ENCODE data around the gene GPI. TPM values are rescaled to one million over a fixed set of nuclear protein-coding genes. Genes with fewer than 3 reads are reported as not detected.
"Not testable (repeated sequence)": the region's sequence is repeated elsewhere in the genome, so short reads cannot be mapped to it uniquely, and the experiment has no call there.

The GPI gene
- total RNA-seq, 1 experiment from 2014 or later, result 201 TPM

- ChIA-PET POLR2A (interaction anchor here (1.1 kb wide), 1 partner anchor 21 kb away, joined by 3 read pairs; no protein-coding TSS in a partner anchor), CTCF (interaction anchor here (1.4 to 1.9 kb wide), 2 partner anchors 43 to 49 kb away, joined by 4 to 5 read pairs; no protein-coding TSS in a partner anchor)
- no peak overlapping the region for H3K4me3 Mint-ChIP-seq (ENCODE audit: unreplicated experiment)
- H3K27ac Mint-ChIP-seq (ENCODE audit: low read depth, unreplicated experiment), result no peak overlapping the region
- TF ChIP-seq CTCF (IDR thresholded peaks at IDR 0.05; ENCODE audit: unreplicated experiment), result no peak
- H3K9me3 Mint-ChIP-seq (ENCODE audit: unreplicated experiment), result no peaks in the 10 kb centered on the region
- no peaks in the 10 kb centered on the region for H3K4me1 Mint-ChIP-seq (ENCODE audit: insufficient read depth, unreplicated experiment)
- H3K36me3 Mint-ChIP-seq (ENCODE audit: insufficient read depth, unreplicated experiment), result peaks cover 78% of the 10 kb centered on the region
- DNase-seq (ENCODE audit: unreplicated experiment), result no peak
- intact Hi-C loops (cut with micrococcal nuclease), result no loop called here
- no peaks in the 10 kb centered on the region for H3K27me3 Mint-ChIP-seq (ENCODE audit: insufficient read depth, unreplicated experiment)
- BruUV-seq (replicated peaks), result no TSS peak
Measured at GRCh38 chr19:34386645-34387445, 21.8 kb downstream of the GPI start.

- no peak for DNase-seq (ENCODE audit: unreplicated experiment)
- intact Hi-C loops (cut with micrococcal nuclease), result no loop called here
- Mint-ChIP-seq H3K9me3 (ENCODE audit: unreplicated experiment) (no peaks in the 10 kb centered on the region), H3K4me1 (ENCODE audit: insufficient read depth, unreplicated experiment) (no peaks in the 10 kb centered on the region), H3K27me3 (ENCODE audit: insufficient read depth, unreplicated experiment) (no peaks in the 10 kb centered on the region), H3K27ac (ENCODE audit: low read depth, unreplicated experiment) (no peak overlapping the region), H3K36me3 (ENCODE audit: insufficient read depth, unreplicated experiment) (peaks cover 72% of the 10 kb centered on the region), H3K4me3 (ENCODE audit: unreplicated experiment) (no peak overlapping the region)
- ChIA-PET CTCF (no interaction called here), POLR2A (no interaction called here)
- no peak for TF ChIP-seq CTCF (IDR thresholded peaks at IDR 0.05; ENCODE audit: unreplicated experiment)
- BruUV-seq (replicated peaks), result no TSS peak
Measured at GRCh38 chr19:34387446-34387810, 22.4 kb downstream of the GPI start.

GRCh38 chr19:34388745-34389144, 23.7 kb downstream of the GPI start:
- H3K9me3 Mint-ChIP-seq (ENCODE audit: unreplicated experiment); intact Hi-C loops (cut with micrococcal nuclease); BruUV-seq (replicated peaks); H3K4me1 Mint-ChIP-seq (ENCODE audit: insufficient read depth, unreplicated experiment); H3K4me3 Mint-ChIP-seq (ENCODE audit: unreplicated experiment); H3K27me3 Mint-ChIP-seq (ENCODE audit: insufficient read depth, unreplicated experiment); H3K27ac Mint-ChIP-seq (ENCODE audit: low read depth, unreplicated experiment); DNase-seq (ENCODE audit: unreplicated experiment): not testable (repeated sequence)
- POLR2A ChIA-PET, result interaction anchor here (0.7 kb wide), 1 partner anchor 899 kb away, joined by 4 read pairs; no protein-coding TSS in a partner anchor
- CTCF ChIA-PET, result interaction anchor here (0.7 kb wide), 1 partner anchor 748 kb away, joined by 3 read pairs; no protein-coding TSS in a partner anchor
- H3K36me3 Mint-ChIP-seq (ENCODE audit: insufficient read depth, unreplicated experiment), result peaks cover 61% of the 10 kb centered on the region

- intact Hi-C loops (cut with micrococcal nuclease), result no loop called here
- no peak overlapping the region for H3K27ac Mint-ChIP-seq (ENCODE audit: low read depth, unreplicated experiment)
- H3K36me3 Mint-ChIP-seq (ENCODE audit: insufficient read depth, unreplicated experiment), result peaks cover 49% of the 10 kb centered on the region
- no peak overlapping the region for H3K4me3 Mint-ChIP-seq (ENCODE audit: unreplicated experiment)
- no peaks in the 10 kb centered on the region for H3K4me1 Mint-ChIP-seq (ENCODE audit: insufficient read depth, unreplicated experiment)
- no peaks in the 10 kb centered on the region for H3K27me3 Mint-ChIP-seq (ENCODE audit: insufficient read depth, unreplicated experiment)
- H3K9me3 Mint-ChIP-seq (ENCODE audit: unreplicated experiment), result no peaks in the 10 kb centered on the region
- CTCF ChIA-PET, result no interaction called here
- DNase-seq (ENCODE audit: unreplicated experiment), result no peak
- no peak for TF ChIP-seq CTCF (IDR thresholded peaks at IDR 0.05; ENCODE audit: unreplicated experiment)
- POLR2A ChIA-PET, result no interaction called here
- no TSS peak for BruUV-seq (replicated peaks)
Measured at GRCh38 chr19:34391813-34392212, 26.8 kb downstream of the GPI start.

Data from MCF 10A (cell line).